Liver (tissue), 9 donors: ENCODE data around the gene TLE7. TPM values are rescaled to one million over a fixed set of nuclear protein-coding genes. Genes with fewer than 3 reads are reported as not detected.

Experiments
- DNase-seq: peaks from one replicate; pipeline ENCODE4 v3.0.0-alpha.2; 2017; ENCODE audit warnings: low spot score
- H3K27ac ChIP-seq, 2 donors: one replicate each; pipeline ENCODE4 v1.7.0; 2013; ENCODE audit warnings: inconsistent platforms in 2 of 2, low read length in 2 of 2, control low read depth in 1 of 2, low read depth in 1 of 2, mild to moderate bottlenecking in 1 of 2
- H3K27me3 ChIP-seq, 4 donors: one replicate each; pipeline versions ENCODE4 v1.6.1 to v1.7.0; 2013; ENCODE audit warnings: low read length in 3 of 4, inconsistent platforms in 1 of 4, mild to moderate bottlenecking in 1 of 4, moderate library complexity in 1 of 4; ENCODE audit not compliant: control insufficient read depth in 4 of 4, insufficient read depth in 4 of 4
- H3K36me3 ChIP-seq, 4 donors: one replicate each; pipeline versions ENCODE4 v1.6.1 to v1.7.0; 2013; ENCODE audit warnings: low read length in 3 of 4, mild to moderate bottlenecking in 3 of 4, low read depth in 1 of 4, moderate library complexity in 1 of 4; ENCODE audit not compliant: control insufficient read depth in 4 of 4, insufficient read depth in 3 of 4
- H3K4me1 ChIP-seq, 4 donors: one replicate each; pipeline versions ENCODE4 v1.6.1 to v1.7.0; 2013; ENCODE audit warnings: low read length in 3 of 4, mild to moderate bottlenecking in 3 of 4, moderate library complexity in 1 of 4; ENCODE audit not compliant: control insufficient read depth in 4 of 4, insufficient read depth in 4 of 4
- H3K4me3 ChIP-seq, 3 donors: one replicate each; pipeline versions ENCODE4 v1.6.1 to v1.7.0; 2013; ENCODE audit warnings: low read length in 3 of 3, control low read depth in 1 of 3, low read depth in 1 of 3, mild to moderate bottlenecking in 1 of 3
- H3K9ac ChIP-seq, 2 donors: one replicate each; pipeline ENCODE4 v1.7.0; 2013; ENCODE audit warnings: low read length in 2 of 2, mild to moderate bottlenecking in 2 of 2, moderate library complexity in 2 of 2, control low read depth in 1 of 2, low read depth in 1 of 2
- H3K9me3 ChIP-seq, 4 donors: one replicate each; pipeline versions ENCODE4 v1.6.1 to v1.7.0; 2013; ENCODE audit warnings: low read length in 3 of 4; ENCODE audit not compliant: control insufficient read depth in 4 of 4
- EGR1 ChIP-seq, 2 donors: IDR thresholded peaks; 2 replicates each; pipeline ENCODE4 v1.6.1; 2016 to 2018; ENCODE audit warnings: antibody characterized with exemption in 2 of 2, low read depth in 2 of 2
- FOXA1 ChIP-seq: IDR thresholded peaks from 2 replicates; pipeline ENCODE4 v1.6.1; 2016; ENCODE audit warnings: antibody characterized with exemption
- FOXA2 ChIP-seq: IDR thresholded peaks from 2 replicates; pipeline ENCODE4 v1.6.1; 2016; ENCODE audit warnings: antibody characterized with exemption
- GABPA ChIP-seq, 2 donors: IDR thresholded peaks in 1 of 2; conservative IDR thresholded peaks in 1 of 2; 2 replicates each; pipeline ENCODE4 v1.6.1; 2016; ENCODE audit warnings: antibody characterized with exemption in 2 of 2, mild to moderate bottlenecking in 1 of 2, moderate library complexity in 1 of 2
- HNF4A ChIP-seq, 2 donors: conservative IDR thresholded peaks; 2 replicates each; pipeline ENCODE4 v1.6.1; 2016; ENCODE audit warnings: antibody characterized with exemption in 2 of 2, mild to moderate bottlenecking in 2 of 2
- HNF4G ChIP-seq: IDR thresholded peaks from 2 replicates; pipeline ENCODE4 v1.6.1; 2016; ENCODE audit warnings: antibody characterized with exemption
- JUND ChIP-seq, 2 donors: IDR thresholded peaks; 2 replicates each; pipeline ENCODE4 v1.6.1; 2016; ENCODE audit warnings: antibody characterized with exemption in 2 of 2
- NR2F2 ChIP-seq: IDR thresholded peaks from 2 replicates; pipeline ENCODE4 v1.6.1; 2016; ENCODE audit warnings: antibody characterized with exemption
- RAD21 ChIP-seq, 2 donors: IDR thresholded peaks; 2 replicates each; pipeline ENCODE4 v1.6.1; 2016; ENCODE audit warnings: antibody characterized with exemption in 2 of 2, mild to moderate bottlenecking in 2 of 2
- RXRA ChIP-seq, 2 donors: IDR thresholded peaks; 2 replicates each; pipeline ENCODE4 v1.6.1; 2017 to 2018; ENCODE audit warnings: antibody characterized with exemption in 2 of 2, mild to moderate bottlenecking in 1 of 2
- SP1 ChIP-seq: IDR thresholded peaks from 2 replicates; pipeline ENCODE4 v1.6.1; 2018; ENCODE audit warnings: antibody characterized with exemption, mild to moderate bottlenecking
- TAF1 ChIP-seq: conservative IDR thresholded peaks from 2 replicates; pipeline ENCODE4 v1.6.1; 2016; ENCODE audit warnings: antibody characterized with exemption, mild to moderate bottlenecking
- YY1 ChIP-seq: IDR thresholded peaks from 2 replicates; pipeline ENCODE4 v1.6.1; 2016; ENCODE audit warnings: antibody characterized with exemption, mild to moderate bottlenecking
- WGBS: extraction: QIAGEN DNeasy Blood & Tissue Kit; methylation state at CpG from one replicate; pipeline ENCODE4 v1.1.7; 2013; 5-methylcytosine and 5-hydroxymethylcytosine counted together
- polyA plus RNA-seq, 2 donors: library from polyadenylated mRNA; stranded (reverse) in 1 of 2; unstranded in 1 of 2; fragments of 200-250 nt in 1 of 2; fragments of >200 nt in 1 of 2; fragmentation: Nextera tagmentation in 1 of 2; extraction: Ambion mirVana in 1 of 2; gene quantifications; one replicate each; pipeline versions ENCODE4 v1.2.1 to v1.2.3, GENCODE V29; 2013 to 2015
- total RNA-seq, 2 donors: library from RNA; depleted of rRNA; stranded (reverse); fragments of >200 nt; gene quantifications; one replicate each; pipeline ENCODE4 v1.2.3, GENCODE V29; 2014
- TF ChIP-seq, protein P1 (sequence below): IDR thresholded peaks from 2 replicates; pipeline ENCODE4 v1.6.1; 2016; ENCODE audit warnings: antibody characterized with exemption
- TF ChIP-seq, protein P2 (sequence below): IDR thresholded peaks from 2 replicates; pipeline ENCODE4 v1.6.1; 2016; ENCODE audit warnings: antibody characterized with exemption
- TF ChIP-seq, protein P3 (sequence below): IDR thresholded peaks from 2 replicates; pipeline ENCODE4 v1.6.1; 2016; ENCODE audit warnings: antibody characterized with exemption
- TF ChIP-seq, protein P4 (sequence below): IDR thresholded peaks from 2 replicates; pipeline ENCODE4 v1.6.1; 2016; ENCODE audit warnings: antibody characterized with exemption, mild to moderate bottlenecking
- TF ChIP-seq, protein P5 (sequence below): fragments of 150-350 bp; IDR thresholded peaks from 2 replicates; pipeline ENCODE4 v1.5.1; 2017; ENCODE audit warnings: improper control_type of control experiment, low read depth, low read length; ENCODE audit not compliant: missing input control
- donor health status: healthy.
- donor health status: healthy.
- donor health status: healthy.
- donor health status: healthy.
- donor health status: healthy.

TLE7 gene
- total and polyA plus RNA-seq, 4 donors: not detected

DNA sequence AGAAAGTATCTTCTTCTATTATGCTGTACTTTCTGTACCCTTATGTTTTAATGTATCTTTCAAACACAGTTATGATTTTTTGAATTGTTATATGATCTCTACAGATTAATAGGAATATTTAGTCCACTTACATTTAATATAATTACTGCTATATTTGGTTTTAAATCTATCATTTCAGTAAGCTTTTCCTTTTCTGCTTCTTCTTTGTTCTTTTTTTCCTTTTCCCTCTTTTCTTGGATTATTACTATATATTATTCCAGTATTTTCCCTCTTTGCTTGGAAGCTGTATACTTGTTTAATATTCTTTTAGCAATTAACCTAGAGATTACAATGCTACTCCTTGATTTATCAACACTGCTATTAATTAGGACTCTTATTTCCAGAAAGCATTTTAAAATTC is 13.5 kb downstream of the TLE7 start (continued):
- TF ChIP-seq, protein P1, sequence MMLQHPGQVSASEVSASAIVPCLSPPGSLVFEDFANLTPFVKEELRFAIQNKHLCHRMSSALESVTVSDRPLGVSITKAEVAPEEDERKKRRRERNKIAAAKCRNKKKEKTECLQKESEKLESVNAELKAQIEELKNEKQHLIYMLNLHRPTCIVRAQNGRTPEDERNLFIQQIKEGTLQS: no peak
- TF ChIP-seq RAD21 (IDR thresholded peaks at IDR 0.05): no peak

DNA sequence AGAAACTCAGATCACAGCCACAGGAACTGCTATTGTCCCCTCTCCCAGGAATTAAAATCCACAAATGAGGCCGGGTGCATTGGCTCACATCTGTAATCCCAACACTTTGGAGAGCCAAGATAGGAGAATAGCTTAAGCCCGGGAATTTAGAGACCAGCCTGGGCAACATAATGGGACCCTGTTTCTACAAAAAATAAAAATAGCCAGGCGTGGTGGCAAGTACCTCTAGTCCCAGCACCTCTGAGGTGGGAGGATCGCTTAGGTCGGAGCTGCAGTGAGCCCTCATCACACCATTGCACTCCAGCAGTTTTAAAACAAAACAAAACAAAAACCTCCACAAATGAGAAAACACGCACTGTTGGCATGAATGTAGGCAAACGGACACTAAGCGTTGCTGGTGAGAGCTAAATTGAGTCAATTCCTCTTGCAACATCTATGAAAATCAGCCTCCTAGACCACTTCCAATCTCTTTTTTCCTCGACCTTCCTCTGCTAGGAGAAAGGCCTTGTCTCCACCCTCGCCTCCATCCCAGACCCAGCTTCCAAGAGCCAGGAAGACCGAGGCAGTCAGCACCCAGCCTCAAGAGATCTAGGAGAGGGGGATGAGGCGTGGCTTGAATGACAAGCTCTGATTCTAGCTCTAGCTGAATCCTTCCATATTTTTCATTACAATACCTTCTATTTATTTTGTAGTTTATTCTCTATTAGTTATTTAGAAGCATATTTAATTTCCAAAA is 14.8 kb downstream of the TLE7 start:
- TF ChIP-seq RXRA (IDR thresholded peaks at IDR 0.05): no peak
- TF ChIP-seq, protein P2, sequence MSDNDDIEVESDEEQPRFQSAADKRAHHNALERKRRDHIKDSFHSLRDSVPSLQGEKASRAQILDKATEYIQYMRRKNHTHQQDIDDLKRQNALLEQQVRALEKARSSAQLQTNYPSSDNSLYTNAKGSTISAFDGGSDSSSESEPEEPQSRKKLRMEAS: no peak
- no peak for TF ChIP-seq EGR1 (IDR thresholded peaks at IDR 0.05; ENCODE audit: low read depth in 2 of 2)
- no peak for TF ChIP-seq FOXA2
- no peak for TF ChIP-seq HNF4G
- no peak for TF ChIP-seq NR2F2
- TF ChIP-seq, protein P3, sequence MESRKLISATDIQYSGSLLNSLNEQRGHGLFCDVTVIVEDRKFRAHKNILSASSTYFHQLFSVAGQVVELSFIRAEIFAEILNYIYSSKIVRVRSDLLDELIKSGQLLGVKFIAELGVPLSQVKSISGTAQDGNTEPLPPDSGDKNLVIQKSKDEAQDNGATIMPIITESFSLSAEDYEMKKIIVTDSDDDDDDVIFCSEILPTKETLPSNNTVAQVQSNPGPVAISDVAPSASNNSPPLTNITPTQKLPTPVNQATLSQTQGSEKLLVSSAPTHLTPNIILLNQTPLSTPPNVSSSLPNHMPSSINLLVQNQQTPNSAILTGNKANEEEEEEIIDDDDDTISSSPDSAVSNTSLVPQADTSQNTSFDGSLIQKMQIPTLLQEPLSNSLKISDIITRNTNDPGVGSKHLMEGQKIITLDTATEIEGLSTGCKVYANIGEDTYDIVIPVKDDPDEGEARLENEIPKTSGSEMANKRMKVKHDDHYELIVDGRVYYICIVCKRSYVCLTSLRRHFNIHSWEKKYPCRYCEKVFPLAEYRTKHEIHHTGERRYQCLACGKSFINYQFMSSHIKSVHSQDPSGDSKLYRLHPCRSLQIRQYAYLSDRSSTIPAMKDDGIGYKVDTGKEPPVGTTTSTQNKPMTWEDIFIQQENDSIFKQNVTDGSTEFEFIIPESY: no peak
- TF ChIP-seq SP1: no peak
- no peak for TF ChIP-seq HNF4A (conservative IDR thresholded peaks at IDR 0.05)
- no peak for TF ChIP-seq JUND (IDR thresholded peaks at IDR 0.05)
- TF ChIP-seq, protein P1: no peak
- TF ChIP-seq, protein P4, sequence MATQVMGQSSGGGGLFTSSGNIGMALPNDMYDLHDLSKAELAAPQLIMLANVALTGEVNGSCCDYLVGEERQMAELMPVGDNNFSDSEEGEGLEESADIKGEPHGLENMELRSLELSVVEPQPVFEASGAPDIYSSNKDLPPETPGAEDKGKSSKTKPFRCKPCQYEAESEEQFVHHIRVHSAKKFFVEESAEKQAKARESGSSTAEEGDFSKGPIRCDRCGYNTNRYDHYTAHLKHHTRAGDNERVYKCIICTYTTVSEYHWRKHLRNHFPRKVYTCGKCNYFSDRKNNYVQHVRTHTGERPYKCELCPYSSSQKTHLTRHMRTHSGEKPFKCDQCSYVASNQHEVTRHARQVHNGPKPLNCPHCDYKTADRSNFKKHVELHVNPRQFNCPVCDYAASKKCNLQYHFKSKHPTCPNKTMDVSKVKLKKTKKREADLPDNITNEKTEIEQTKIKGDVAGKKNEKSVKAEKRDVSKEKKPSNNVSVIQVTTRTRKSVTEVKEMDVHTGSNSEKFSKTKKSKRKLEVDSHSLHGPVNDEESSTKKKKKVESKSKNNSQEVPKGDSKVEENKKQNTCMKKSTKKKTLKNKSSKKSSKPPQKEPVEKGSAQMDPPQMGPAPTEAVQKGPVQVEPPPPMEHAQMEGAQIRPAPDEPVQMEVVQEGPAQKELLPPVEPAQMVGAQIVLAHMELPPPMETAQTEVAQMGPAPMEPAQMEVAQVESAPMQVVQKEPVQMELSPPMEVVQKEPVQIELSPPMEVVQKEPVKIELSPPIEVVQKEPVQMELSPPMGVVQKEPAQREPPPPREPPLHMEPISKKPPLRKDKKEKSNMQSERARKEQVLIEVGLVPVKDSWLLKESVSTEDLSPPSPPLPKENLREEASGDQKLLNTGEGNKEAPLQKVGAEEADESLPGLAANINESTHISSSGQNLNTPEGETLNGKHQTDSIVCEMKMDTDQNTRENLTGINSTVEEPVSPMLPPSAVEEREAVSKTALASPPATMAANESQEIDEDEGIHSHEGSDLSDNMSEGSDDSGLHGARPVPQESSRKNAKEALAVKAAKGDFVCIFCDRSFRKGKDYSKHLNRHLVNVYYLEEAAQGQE: no peak
- TF ChIP-seq FOXA1: no peak
- TF ChIP-seq GABPA (IDR thresholded peaks at IDR 0.05 in 1 of 2, conservative IDR thresholded peaks at IDR 0.05 in 1 of 2): no peak
- TF ChIP-seq RAD21 (IDR thresholded peaks at IDR 0.05): no peak
- TF ChIP-seq TAF1: no peak
- TF ChIP-seq, protein P5, sequence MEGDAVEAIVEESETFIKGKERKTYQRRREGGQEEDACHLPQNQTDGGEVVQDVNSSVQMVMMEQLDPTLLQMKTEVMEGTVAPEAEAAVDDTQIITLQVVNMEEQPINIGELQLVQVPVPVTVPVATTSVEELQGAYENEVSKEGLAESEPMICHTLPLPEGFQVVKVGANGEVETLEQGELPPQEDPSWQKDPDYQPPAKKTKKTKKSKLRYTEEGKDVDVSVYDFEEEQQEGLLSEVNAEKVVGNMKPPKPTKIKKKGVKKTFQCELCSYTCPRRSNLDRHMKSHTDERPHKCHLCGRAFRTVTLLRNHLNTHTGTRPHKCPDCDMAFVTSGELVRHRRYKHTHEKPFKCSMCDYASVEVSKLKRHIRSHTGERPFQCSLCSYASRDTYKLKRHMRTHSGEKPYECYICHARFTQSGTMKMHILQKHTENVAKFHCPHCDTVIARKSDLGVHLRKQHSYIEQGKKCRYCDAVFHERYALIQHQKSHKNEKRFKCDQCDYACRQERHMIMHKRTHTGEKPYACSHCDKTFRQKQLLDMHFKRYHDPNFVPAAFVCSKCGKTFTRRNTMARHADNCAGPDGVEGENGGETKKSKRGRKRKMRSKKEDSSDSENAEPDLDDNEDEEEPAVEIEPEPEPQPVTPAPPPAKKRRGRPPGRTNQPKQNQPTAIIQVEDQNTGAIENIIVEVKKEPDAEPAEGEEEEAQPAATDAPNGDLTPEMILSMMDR: no peak
- no peak for TF ChIP-seq YY1
- 59% methylated on average over 12 of the region's 12 CpGs for WGBS
- H3K4me1 ChIP-seq: no peaks in the 10 kb centered on the region
- peaks cover 3 to 13% (median 8%) of the 10 kb centered on the region in 4 donors for H3K27me3 ChIP-seq
- no peak overlapping the region for H3K9ac ChIP-seq
- DNase-seq: no peak
- H3K36me3 ChIP-seq: no peaks in the 10 kb centered on the region
- peaks cover 0 to 4% (median 2%) of the 10 kb centered on the region in 4 donors for H3K9me3 ChIP-seq
- no peak overlapping the region for H3K4me3 ChIP-seq
- H3K27ac ChIP-seq: no peak overlapping the region
